BE2C (cell line): Measurements from ENCODE around the gene ZNF511.

ENCODE experiments used
- DNase-seq: peaks from one replicate; pipeline ENCODE4 v3.0.0-alpha.2; 2020
- H3K27me3 ChIP-seq: fragments of 250-450 bp; sonication (Bioruptor Pico); 2 replicates; pipeline ENCODE4 v1.5.1; 2020; ENCODE audit warnings: mild to moderate bottlenecking
- H3K36me3 ChIP-seq: fragments of 250-450 bp; sonication (Bioruptor Pico); 2 replicates; pipeline ENCODE4 v1.5.1; 2020; ENCODE audit warnings: mild to moderate bottlenecking
- H3K4me1 ChIP-seq: fragments of 250-450 bp; sonication (Bioruptor Pico); 2 replicates; pipeline ENCODE4 v1.5.1; 2020
- H3K4me3 ChIP-seq: 2 replicates; pipeline ENCODE4 v1.5.1; 2011; ENCODE audit warnings: low read depth, low read length
- H3K9me3 ChIP-seq: fragments of 250-450 bp; sonication (Bioruptor Pico); 2 replicates; pipeline ENCODE4 v1.5.1; 2020
- CTCF ChIP-seq: IDR thresholded peaks from 2 replicates; pipeline ENCODE4 v1.5.1; 2012; ENCODE audit warnings: mild to moderate bottlenecking, low read depth, low read length

ZNF511 gene

GRCh38 chr10:133347710-133348517 lies 39.2 kb downstream of the ZNF511 start:
- Histone ChIP-seq H3K27me3 (no peaks in the 10 kb centered on the region; the same call in none of the 2 replicates), H3K36me3 (no peaks in the 10 kb centered on the region), H3K9me3 (no peaks in the 10 kb centered on the region), H3K4me3 (no peak overlapping the region), H3K4me1 (no peaks in the 10 kb centered on the region; the same call in 1 of the 2 replicates)
- DNase-seq, result no peak
- TF ChIP-seq CTCF, result no peak

GRCh38 chr10:133349160-133349568 lies 40.5 kb downstream of the ZNF511 start:
- Histone ChIP-seq H3K27me3 (no peaks in the 10 kb centered on the region; the same call in 1 of the 2 replicates), H3K4me1 (no peaks in the 10 kb centered on the region; the same call in 1 of the 2 replicates), H3K9me3 (no peaks in the 10 kb centered on the region), H3K4me3 (no peak overlapping the region), H3K36me3 (no peaks in the 10 kb centered on the region)
- no peak for DNase-seq
- no peak for TF ChIP-seq CTCF

- Histone ChIP-seq H3K4me1 (no peaks in the 10 kb centered on the region; the same call in 1 of the 2 replicates), H3K27me3 (no peaks in the 10 kb centered on the region; the same call in 1 of the 2 replicates), H3K36me3 (no peaks in the 10 kb centered on the region), H3K9me3 (no peaks in the 10 kb centered on the region), H3K4me3 (no peak overlapping the region)
- TF ChIP-seq CTCF, result no peak
- DNase-seq, result no peak
Observed at GRCh38 chr10:133349577-133350011, 40.9 kb downstream of the ZNF511 start.

GRCh38 chr10:133350283-133350949 lies 41.7 kb downstream of the ZNF511 start:
- H3K4me3 ChIP-seq, result no peak overlapping the region
- no peaks in the 10 kb centered on the region; the same call in 1 of the 2 replicates for H3K4me1 ChIP-seq
- no peak for TF ChIP-seq CTCF
- no peaks in the 10 kb centered on the region for H3K27me3 ChIP-seq
- H3K9me3 ChIP-seq, result no peaks in the 10 kb centered on the region
- DNase-seq, result no peak
- H3K36me3 ChIP-seq, result no peaks in the 10 kb centered on the region

- H3K36me3 ChIP-seq, result no peaks in the 10 kb centered on the region
- H3K27me3 ChIP-seq, result no peaks in the 10 kb centered on the region
- H3K9me3 ChIP-seq, result no peaks in the 10 kb centered on the region
- no peak for TF ChIP-seq CTCF
- H3K4me3 ChIP-seq, result no peak overlapping the region
- no peaks in the 10 kb centered on the region; the same call in 1 of the 2 replicates for H3K4me1 ChIP-seq
- DNase-seq, result no peak
Observed at GRCh38 chr10:133350950-133351329, 42.2 kb downstream of the ZNF511 start.
